HG02852 (cell line): ENCODE results near the gene SLC25A34.

Source experiments
- ATAC-seq: cut with Tn5 transposase; IDR thresholded peaks from one replicate; pipeline ENCODE4 v1.9.1; 2021; ENCODE audit warnings: mild to moderate bottlenecking, moderate library complexity; ENCODE audit not compliant: unreplicated experiment

Gene SLC25A34

DNA sequence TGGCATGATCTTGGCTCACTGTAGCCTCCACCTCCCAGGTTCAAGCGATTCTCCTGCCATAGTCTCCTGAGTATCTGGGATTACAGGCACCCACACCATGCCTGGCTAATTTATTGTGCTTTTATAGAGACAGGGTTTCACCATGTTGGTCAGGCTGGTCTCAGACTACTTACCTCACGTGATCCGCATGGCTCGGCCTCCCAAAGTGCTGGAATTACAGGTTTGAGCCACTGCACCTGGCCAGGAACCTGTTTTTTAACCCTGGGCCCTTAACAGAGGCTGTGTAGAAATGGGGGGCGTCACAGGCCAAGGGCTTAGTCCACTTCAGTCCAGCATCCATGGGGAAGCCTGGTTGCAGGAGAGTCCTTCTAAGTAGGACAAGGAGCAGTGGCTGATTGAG lies 31.9 kb downstream of the SLC25A34 start:
- ATAC-seq: no peak

DNA sequence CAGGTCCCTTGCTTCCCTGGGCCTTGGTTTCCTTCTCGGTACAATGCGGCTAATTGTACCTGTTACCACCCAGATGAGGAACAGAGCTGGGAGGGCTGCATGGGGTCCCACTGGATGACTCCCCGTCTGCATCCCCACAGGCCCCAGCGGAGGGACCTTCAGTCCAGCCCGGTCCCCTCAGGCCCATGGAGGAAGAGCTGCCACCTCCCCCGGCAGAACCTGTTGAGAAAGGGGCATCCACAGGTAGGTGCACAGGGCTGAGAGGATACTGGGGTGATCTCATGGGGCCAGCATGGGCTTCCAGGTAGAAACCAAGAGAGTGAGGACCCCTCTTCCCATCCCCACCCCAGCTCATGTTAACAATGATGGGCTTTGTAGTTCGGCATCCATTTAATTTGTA lies 32.3 kb downstream of the SLC25A34 start:
- ATAC-seq: no peak

DNA sequence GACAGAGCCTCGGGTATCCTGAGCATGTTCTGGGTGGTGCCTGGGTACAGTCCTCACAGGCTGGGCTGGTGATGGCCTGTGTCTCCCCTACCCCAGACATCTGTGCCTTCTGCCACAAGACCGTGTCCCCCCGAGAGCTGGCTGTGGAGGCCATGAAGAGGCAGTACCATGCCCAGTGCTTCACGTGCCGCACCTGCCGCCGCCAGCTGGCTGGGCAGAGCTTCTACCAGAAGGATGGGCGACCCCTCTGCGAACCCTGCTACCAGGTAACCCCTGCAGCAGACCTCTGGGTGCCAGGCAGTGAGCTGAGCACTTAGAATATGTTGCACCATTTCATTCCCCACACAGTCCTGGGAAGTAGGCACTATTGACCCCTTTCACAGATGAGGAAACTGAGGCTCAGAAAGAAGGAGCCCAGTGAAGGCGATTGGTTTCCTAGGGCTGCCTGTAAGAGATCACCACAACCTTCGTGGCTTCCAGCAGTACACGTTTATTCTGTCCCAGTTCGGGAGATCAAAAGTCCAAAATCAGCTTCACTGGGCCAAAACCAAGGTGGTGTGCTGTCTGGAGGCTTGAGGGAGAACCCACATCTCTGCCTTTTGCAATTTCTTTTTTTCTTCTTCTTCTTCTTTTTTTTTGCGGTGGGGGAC lies 34.4 kb downstream of the SLC25A34 start:
- no peak for ATAC-seq

DNA sequence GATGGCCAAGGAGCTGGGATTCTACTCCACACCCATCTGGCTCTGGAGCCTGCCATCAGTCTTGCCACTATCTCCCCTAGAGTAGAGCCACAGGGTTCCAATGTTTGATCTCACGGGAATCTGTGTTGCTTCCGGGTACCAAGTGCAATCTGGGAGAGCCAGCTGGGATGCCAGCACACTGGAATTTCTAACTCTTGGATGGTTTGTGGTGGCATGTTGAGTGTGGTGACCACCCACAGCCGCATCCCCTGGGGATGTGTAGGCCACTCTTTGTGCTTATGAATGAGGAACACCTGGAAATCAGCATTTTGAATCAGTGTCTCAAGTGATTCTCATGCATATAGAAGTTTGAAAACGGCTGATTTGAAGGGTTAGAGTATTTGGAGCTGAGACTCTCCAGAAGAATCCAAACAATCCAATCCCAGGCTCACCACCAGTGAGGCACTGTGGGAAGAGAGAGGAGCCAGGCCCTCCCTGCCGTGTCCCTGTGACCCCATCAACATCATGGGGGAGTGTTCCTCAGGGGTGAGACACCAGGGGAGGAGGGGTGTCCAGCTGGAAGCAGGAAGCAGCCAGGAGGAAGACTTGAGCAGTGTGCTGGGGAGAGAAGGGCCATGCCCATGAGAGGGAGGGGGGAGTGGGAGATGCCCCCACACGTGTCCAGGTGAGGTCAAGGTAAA lies 35.9 kb downstream of the SLC25A34 start:
- ATAC-seq: no peak

DNA sequence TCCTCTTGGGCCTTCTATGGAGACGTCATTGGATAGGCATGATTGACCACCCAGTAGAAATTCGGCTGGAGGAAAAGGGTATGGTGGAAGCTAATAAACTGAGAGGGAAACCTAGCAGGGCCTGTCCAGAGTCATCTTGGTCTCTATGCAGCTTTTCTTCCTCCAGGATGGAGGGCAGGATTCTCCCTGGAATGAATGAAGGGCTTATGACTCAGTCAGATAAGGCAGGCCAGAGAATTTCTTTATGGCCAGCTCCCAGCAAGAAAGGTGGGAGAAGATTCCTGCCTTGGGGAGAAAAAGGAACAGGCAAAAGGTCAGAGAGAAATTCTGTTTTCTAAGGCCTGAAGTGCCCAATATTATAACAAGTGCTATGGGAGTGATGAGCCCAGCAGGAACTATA lies 39.6 kb downstream of the SLC25A34 start:
- ATAC-seq: no peak

DNA sequence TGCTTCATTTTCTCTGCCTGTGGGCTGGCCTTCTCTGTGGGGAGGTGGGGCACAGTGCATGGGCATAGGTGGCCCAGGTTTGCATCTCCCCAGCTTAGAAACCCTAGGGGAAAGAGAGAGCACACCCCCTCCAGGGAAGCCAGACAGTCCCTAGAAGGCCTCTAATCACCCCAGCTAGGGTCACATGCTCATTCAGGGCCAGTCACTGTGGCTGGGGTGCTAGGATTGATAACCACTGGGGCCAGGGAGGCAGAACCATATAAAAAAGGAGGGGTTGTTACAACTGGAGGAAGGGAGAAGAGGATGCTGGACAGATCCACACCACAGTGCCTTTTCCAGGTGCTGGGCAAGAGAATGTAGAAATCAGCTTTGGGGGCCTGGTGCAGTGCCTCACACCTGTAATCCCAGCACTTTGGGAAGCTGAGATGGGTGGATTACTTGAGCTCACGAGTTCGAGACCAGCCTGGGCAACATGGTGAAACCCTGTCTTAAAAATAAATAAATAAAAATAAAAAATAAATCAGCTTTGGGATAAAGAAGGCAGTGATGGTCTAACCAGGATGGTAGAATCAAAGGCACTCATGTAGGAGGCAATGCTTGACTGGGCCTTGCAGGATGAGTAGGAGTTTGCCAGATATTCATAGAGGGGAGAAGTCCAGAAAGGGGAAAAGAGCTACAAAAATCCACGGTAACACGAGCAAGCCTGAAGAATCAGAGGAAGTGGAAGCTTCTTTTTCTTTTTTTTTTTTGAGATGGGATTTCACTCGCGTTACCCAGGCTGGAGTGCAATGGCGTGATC lies 42.0 kb downstream of the SLC25A34 start:
- no peak for ATAC-seq

DNA sequence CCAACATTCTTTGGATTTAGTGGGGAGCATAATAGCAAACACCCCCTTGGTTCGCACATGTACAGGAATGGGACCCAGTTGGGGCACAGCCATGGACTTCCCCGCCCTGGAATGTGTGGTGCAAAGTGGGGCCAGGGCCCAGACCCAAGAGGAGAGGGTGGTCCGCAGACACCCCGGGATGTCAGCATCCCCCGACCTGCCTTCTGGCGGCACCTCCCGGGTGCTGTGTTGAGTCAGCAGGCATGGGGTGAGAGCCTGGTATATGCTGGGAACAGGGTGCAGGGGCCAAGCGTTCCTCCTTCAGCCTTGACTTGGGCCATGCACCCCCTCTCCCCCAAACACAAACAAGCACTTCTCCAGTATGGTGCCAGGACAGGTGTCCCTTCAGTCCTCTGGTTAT lies 49.6 kb downstream of the SLC25A34 start:
- no peak for ATAC-seq

DNA sequence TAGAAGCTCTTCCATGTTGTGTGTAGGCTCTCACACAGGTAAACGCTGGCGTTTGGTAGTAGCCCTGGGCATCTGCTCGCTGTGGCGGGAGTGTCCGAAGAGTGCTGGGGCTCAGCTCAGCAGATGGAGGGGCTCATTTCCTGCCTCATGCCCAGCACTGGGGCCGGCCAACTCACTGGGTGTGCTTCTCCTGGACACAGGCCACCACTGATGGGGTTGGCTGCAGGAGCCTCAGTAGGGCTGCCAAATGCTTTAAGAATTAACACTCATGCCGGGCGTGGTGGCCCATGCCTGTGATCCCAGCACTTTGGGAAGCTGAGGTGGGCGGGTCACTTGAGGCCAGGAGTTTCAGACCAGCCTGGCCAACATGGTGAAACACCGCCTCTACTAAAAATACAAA lies 50.5 kb downstream of the SLC25A34 start:
- no peak for ATAC-seq

DNA sequence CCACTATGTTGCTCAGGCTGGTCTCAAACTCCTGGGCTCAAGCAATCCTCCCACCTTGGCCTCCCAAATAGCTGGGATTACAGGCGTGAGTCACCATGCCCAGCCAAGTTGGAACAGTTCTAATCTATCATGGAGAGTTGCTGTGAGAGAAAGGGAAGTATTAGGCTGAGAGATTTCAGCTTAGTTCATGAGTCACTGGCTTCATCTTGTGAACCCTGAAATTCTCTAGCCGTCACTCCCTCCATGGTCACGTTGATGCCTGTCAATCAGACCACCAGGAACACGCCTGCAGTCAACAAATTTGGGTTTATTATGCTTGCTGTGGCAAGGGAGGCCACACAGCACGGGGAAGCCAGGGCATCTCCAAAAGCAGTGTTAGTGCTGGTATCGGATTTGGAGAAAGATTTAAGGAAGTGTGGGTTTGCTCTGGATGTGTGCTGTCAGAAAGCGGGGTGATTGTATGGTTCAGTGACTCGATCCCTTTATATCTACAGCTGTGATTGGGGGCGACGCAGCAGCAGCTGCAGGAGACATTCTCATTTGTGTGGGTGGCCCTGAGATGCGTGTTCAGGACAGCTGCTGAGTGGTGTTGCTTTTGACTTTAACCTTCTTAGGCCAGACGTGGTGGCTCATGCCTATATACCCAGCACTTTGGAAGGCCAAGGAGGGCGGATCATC lies 52.7 kb downstream of the SLC25A34 start:
- no peak for ATAC-seq
